NCI-H2107 treated with DMSO at 0.1 percent for 48 hours (cell line): ENCODE measurements around the gene PIK3C2B.
"Not testable (repeated sequence)": the region's sequence is repeated elsewhere in the genome, so short reads cannot be mapped to it uniquely, and the experiment has no call there.

ENCODE experiments used
- DNase-seq: peaks from one replicate; lab custom pipeline; 2025; ENCODE audit not compliant: unreplicated experiment; lab: John Stamatoyannopoulos, UW

Gene PIK3C2B

GRCh38 chr1:204509186-204509635 is 14.6 kb upstream of the PIK3C2B start:
- no peak for DNase-seq

GRCh38 chr1:204507317-204508105 is 12.9 kb upstream of the PIK3C2B start:
- DNase-seq, result peak; percentile 78

DNA sequence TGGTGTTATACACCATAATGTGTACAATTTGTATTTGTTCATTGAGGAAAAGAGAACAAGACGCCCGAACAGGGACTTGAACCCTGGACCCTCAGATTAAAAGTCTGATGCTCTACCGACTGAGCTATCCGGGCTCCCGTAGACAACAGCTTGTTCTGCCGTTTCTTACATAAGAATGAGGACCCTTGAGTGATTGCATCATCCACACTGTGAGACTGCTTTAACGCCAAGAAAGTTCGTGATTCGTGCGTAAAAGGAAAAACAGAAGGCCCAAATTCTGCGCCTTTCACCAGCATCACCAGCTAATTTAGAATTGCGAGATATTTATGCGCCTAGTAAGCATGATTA is 12.3 kb upstream of the PIK3C2B start:
- DNase-seq, result peak; percentile 90

DNA sequence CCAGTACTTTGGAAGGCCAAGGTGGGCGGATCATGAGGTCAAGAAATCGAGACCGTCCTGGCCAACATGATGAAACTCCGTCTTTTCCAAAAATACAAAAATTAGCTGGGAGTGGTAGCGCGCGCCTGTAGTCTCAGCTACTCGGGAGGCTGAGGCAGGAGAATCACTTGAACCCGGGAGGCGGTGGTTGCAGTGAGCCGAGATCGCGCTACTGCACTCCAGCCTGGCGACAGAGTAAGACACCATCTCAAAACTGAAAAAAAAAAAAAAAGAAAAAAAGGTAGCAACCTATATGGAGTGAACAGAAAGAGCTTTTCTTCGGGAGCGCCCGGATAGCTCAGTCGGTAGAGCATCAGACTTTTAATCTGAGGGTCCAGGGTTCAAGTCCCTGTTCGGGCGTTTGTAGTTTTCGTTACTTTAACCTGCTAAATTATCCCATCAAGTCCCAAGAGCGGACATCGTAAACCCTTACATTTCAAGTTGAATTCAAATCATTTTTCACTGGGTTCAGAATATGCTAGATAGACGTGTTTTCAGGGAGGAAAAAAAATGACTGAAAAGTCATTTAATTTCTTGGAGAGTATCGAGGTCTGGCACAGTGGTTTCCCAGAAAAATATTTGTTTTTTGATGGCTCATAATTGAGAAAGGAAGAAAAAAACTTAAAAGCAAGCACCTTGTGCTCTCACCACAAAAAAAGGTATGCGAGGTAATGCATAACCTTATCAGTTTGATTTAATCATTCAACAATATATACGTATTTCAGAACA is 11.8 kb upstream of the PIK3C2B start:
- peak; percentile 87 for DNase-seq

DNA sequence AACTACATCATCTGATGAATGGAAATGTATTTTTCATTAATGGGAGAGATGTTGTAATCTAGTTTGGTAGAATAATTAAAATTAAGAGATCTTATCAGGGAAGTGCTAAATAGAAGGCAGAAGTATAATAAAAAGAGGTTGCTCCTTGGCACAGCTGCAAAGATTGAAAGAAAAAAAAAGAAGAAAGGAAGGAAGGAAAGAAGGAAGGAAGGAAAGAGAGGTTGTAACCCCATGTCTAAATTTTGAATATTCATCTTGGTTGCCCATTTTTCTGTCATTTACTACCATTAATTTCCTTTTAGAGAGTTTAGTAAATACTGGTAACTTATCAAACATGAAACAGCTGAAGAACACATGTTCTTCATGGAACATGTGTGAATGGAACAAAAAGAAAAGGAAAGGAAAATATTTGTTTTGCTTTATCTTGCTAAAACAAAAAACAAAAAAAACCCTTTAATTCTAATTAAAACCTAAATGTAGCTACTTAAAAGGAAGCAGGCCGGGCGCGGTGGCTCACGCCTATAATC is 11.1 kb upstream of the PIK3C2B start:
- DNase-seq, result no peak

- peak; percentile 77 for DNase-seq
Observed at GRCh38 chr1:204503913-204504519, 9.4 kb upstream of the PIK3C2B start.

DNA sequence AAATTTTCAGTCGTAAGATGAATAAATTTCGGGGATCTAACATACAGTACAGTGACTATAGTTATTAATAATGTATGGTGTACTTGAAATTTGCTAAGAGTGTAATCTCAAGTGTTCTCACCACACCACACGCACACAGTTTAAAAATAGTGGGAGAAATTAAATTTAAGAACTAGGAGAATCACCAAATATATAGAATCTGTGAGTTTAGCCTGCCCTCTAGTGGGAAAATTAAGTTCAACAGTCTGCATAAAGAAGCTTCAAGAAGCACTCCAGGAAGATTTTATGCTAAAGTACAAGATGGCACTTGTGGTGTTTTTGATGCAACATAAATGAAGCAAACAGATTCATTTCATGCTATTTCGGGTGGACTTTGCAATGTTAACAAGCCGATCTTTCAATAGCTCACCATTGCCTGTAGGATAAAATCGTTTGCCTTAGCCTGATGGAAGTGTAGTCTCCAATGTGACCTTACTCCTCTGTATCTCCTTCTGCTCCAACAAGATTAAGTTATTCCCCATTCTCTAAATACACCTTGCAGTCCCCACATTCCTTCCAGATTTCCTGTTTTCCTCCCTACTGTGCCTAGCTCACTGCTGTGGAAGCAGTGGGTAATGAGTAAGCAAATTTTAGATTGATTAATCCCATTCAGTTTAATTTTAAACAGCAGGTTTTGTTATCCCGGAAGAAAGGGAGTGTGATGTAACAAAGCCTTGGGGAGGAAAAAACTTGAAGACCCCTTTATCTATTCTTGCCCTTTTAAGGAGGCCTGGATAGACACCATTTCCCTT is 8.7 kb upstream of the PIK3C2B start:
- peak; percentile 89 for DNase-seq

DNA sequence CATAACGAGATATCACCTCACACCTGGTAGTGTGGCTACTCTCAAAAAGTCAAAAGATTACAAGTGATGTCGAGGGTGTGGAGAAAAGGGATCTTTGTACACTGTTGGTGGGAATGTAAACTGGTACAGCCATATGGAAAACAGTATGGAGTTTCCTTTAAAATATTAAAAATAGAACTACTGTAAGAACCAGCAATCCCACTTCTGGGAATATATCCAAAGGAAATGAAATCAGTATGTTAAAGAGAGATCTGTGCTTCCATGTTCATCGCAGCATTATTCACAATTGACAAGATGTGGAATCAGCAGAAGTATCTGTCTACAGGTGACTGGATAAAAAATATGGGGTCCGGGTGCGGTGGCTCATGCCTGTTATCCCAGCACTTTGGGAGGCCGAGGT is 7.6 kb upstream of the PIK3C2B start:
- peak; percentile 46 for DNase-seq

DNA sequence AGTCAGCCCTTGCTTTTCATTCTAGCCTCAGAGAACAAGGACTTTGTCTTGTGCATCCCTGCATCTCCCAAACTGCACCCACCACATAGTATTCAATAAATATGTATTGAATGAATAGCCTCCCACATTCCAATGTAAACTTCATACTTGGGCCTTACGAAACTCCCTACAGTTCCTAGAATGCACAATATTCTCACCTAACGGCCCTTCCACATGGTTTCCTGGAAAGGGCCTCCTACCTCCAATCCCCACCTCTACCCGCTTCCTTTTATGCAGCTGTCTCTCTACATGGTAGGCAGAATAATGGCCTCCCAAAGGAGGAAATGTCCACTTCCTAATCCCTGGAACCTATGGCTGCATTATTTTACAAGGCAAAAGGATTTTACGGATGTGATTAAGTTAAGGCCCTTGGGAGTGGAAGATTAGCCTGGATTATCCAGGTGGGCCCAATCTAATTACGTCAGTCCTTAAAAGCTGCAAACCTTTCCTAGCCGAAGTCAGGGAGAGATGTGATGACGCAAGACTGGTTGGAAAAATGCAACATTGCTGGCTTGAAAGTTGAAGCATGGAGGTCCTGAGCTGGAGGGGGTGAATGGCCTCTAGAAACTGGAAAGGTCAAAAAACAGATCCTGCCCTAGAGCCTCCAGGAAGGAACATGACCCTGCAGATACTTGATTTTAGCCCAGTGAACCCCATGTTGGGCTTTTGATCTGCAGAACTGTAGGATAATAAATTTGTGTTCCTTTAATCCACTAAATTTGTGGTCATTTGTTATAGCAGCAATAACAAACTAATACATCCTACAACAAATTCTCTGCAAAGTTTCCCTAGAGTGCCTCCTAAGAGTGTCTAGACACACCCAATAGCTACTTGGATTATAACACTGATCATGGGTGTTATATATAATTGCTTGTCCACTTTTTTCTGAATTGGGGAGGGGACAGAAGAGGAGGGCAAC is 5.2 kb upstream of the PIK3C2B start:
- DNase-seq, result no peak

DNA sequence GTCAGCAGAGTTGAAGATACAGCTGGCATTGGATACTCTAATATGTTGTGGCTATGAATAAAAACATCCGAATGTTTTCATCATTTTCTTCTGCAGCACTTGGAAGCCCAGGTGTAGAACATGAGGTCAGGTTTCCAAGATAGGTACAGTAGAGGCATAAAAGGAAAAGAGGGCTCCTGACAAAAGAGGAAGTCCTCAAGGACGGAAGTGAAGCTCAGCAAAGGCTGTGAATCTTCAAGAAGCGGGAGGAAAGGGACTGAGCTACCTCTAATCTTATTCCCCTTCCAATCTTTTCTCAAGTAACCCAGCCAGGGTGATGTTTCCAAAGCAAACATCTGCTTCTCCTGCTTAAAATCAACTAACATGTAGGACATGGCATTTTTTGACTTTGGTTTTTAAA is 4.4 kb upstream of the PIK3C2B start:
- no peak for DNase-seq

DNA sequence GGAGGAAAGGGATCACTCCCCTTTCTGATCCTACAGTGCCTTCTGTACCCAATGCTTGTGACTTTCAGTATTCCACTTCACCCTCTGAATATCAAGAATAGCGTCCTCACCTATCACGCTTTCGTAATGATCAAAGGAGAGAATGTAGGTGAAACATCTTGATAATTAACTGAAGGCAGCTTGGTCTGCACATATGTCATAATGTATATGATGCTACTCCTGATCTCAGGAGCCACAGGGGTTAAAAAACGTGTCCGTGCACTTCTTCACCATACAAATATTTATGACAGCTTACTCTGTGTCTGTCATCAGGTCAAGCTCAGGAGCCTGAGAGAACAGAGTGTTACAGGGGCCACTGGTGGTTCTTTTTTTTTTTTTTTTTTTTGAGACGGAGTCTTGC is 1.2 kb upstream of the PIK3C2B start:
- DNase-seq, result no peak

- DNase-seq, result no peak
Observed at GRCh38 chr1:204495078-204495753, 611 bp upstream of the PIK3C2B start.

DNA sequence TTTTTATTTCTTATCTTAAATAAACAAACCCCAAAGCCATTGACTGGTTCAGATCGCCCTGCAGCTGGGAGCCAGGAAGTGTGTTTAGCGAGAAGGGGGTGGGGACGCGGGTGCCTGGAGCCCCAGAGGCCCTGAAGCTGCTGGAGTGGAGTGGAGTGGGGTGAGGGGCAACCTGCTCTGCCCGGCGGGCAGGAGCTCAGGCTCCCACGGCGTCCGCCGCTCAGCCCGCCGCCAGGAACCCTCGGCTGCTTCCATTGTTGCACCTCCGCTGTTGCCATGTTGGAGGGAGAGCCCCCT is 673 bp downstream of the PIK3C2B start:
- peak; percentile 78 for DNase-seq

DNA sequence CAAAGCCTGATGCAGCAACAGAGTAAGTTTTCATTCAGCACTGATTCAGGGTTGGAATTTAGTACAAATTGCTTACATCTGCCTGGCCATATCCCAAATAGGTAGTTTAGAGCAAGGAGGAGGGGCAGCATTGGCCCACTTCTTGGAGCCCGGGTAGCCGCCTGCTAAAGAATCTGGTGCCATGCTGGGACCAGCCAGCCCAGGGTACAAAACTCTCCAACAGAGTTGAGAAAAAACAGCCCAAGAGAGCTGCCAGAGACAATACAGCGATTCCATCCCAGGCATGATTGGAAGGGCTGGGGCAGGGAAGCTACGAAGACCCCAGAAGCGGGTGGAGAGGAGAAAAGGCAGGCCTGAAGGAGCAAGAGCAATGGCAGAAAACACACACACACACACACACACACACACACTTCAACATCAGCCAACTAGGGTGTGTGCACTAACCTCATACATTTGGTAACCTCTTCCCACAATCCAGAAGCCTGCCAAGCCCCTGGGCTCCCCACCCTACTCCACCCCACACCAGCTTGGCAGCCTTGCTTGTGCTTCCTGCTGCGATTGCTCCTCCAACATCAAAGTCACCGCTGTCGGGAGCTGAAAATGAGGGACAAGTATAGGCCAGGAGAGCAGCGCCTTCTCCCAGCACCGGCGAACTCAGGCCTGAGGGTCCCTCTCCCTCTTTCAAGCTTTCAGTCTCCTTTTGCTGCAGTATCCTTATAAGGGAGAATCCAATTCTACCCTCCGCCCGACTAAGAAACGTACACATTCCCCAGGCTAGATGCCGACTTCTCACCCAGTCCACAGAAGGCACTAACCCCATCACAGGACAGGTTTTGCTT is 1.2 kb downstream of the PIK3C2B start:
- DNase-seq, result peak; percentile 70

DNA sequence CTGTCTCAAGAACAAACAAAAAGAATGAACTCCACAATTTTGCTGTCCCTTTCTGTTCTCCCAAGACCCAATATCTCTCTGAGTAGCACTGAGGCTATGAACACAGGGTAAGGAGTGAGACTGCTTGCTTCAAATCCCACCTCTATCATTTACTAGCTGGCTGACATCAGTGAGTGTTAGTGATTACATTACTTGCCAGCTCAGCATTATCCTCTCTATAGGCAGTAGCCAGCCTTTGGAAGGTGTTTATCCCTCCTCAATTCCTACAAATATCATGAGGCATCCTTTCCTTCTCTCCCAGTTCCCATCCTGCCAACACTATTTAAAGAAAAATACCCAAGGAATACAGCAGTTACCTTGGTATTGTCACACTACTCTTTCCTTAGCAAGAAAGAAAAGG is 3.0 kb downstream of the PIK3C2B start:
- DNase-seq, result no peak

DNA sequence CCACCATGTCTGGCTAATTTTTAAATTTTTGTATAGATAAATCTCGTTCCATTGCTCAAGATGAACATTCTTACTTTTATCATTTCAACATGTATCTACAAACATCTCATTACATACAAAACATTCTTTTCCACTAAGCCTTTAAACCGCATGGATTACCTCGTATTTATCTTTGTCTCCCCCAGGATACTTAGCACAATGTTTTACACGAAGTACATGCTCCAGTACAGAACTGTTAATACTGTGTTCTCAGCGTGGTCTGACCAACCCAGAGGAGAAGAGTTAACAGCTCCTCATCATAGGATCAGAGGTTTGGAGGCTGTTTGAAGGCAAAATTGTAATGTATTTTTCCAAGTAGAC is 7.4 kb downstream of the PIK3C2B start:
- DNase-seq, result no peak

GRCh38 chr1:204486513-204487255 is 7.9 kb downstream of the PIK3C2B start:
- DNase-seq, result not testable (repeated sequence)

DNA sequence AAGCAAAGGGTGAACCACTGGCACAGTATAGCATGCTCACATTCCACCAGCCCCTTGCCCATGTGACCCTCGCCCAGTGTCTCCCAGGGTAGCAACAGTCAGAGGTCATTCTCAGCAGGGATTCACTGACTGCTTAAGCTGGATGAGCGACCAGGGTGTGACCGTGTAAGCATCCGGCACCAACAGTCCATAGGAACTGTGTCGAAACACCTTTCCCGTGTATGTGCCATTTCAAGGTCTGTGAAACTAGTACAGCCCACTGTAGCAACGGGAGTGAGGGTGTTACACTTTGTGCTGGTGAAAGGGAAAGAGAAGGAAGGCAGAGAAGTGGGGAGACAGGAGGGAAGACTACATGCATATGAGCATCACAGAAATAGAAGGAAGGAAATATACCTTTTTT is 10.8 kb downstream of the PIK3C2B start:
- DNase-seq, result no peak
